PC-9 (cell line): ENCODE results near the gene SRL. TPM values are rescaled to one million over a fixed set of nuclear protein-coding genes. Genes with fewer than 3 reads are reported as not detected.

ENCODE experiments used
- BruUV-seq: library from RNA; stranded (reverse); fragments of 400-500 nt; replicated peaks from 2 replicates; lab custom pipeline; 2021; lab: Mats Ljungman, UMichigan
- CTCF ChIA-PET: fragments of 300-600 bp; sonication (Branson Sonifier 250); formaldehyde crosslinking; loops from one replicate; lab custom pipeline; 2022; ENCODE audit warnings: antibody characterized with exemption; lab: Charles Lee
- POLR2A ChIA-PET: fragments of 300-600 bp; sonication (Branson Sonifier 250); formaldehyde crosslinking; loops from one replicate; lab custom pipeline; 2022; ENCODE audit warnings: antibody characterized with exemption; ENCODE audit not compliant: unreplicated experiment; lab: Charles Lee
- DNase-seq, 2 experiments: peaks; one replicate each; pipeline versions ENCODE4 v3.0.0 to v3.0.0-alpha.2; 2015 to 2022; ENCODE audit warnings: mixed read lengths in 1 of 2
- H2AFZ ChIP-seq: fragments of 200-600 bp; sonication (generic); 2 replicates; pipeline ENCODE4 v1.8.1; 2017; ENCODE audit warnings: antibody characterized with exemption
- H3F3A ChIP-seq: fragments of 200-600 bp; sonication (generic); 2 replicates; pipeline ENCODE4 v1.8.1; 2017; ENCODE audit warnings: antibody characterized with exemption, mild to moderate bottlenecking, low read depth; ENCODE audit not compliant: insufficient read depth
- H3K27ac ChIP-seq: fragments of 200-600 bp; sonication (generic); 2 replicates; pipeline ENCODE4 v1.6.1; 2016; ENCODE audit warnings: mixed run types
- H3K27me3 ChIP-seq: fragments of 200-600 bp; sonication (generic); 2 replicates; pipeline ENCODE4 v1.6.1; 2016; ENCODE audit warnings: low read depth, mixed run types; ENCODE audit not compliant: insufficient read depth
- H3K36me3 ChIP-seq: fragments of 200-600 bp; sonication (generic); 2 replicates; pipeline ENCODE4 v1.6.1; 2016; ENCODE audit warnings: low read depth, mixed run types
- H3K4me1 ChIP-seq: fragments of 200-600 bp; sonication (generic); replicated peaks from 2 replicates; pipeline ENCODE4 v1.6.1; 2016; ENCODE audit warnings: mixed run types; ENCODE audit not compliant: insufficient read depth
- H3K4me2 ChIP-seq: fragments of 200-600 bp; sonication (generic); 2 replicates; pipeline ENCODE4 v1.6.1; 2017; ENCODE audit warnings: mixed run types
- H3K4me3 ChIP-seq: fragments of 200-600 bp; sonication (generic); 2 replicates; pipeline ENCODE4 v1.6.1; 2016; ENCODE audit warnings: mixed run types
- H3K79me2 ChIP-seq: fragments of 200-600 bp; sonication (generic); 2 replicates; pipeline ENCODE4 v1.6.1; 2017; ENCODE audit warnings: low read depth, mixed run types
- H3K9me2 ChIP-seq: fragments of 200-600 bp; sonication (generic); 2 replicates; pipeline ENCODE4 v1.8.1; 2017; ENCODE audit warnings: mild to moderate bottlenecking; ENCODE audit not compliant: insufficient read depth
- H3K9me3 ChIP-seq: fragments of 200-600 bp; sonication (generic); 2 replicates; pipeline ENCODE4 v1.8.1; 2016; ENCODE audit warnings: low read depth; ENCODE audit not compliant: insufficient read depth
- H4K20me1 ChIP-seq: fragments of 200-600 bp; sonication (generic); 2 replicates; pipeline ENCODE4 v1.8.1; 2017; ENCODE audit not compliant: insufficient read depth
- EZH2 ChIP-seq: fragments of 200-600 bp; sonication (generic); IDR thresholded peaks from 2 replicates; pipeline ENCODE4 v1.8.0; 2017; ENCODE audit warnings: antibody characterized with exemption, low read depth
- intact Hi-C: fragments of 100-400 bp; cut with micrococcal nuclease; formaldehyde crosslinking; loops from one replicate; pipeline ENCODE4 v1.10.0; 2022; ENCODE audit not compliant: unreplicated experiment
- total RNA-seq: library from RNA; stranded (reverse); gene quantifications from 2 replicates; pipeline ENCODE4 v1.2.3, GENCODE V29; 2021
- TF ChIP-seq, protein P1 (sequence below): fragments of 200-600 bp; sonication (generic); conservative IDR thresholded peaks from 2 replicates; pipeline ENCODE4 v1.6.1; 2017; ENCODE audit warnings: mixed run types, antibody characterized with exemption, mild to moderate bottlenecking, moderate library complexity

Gene SRL
- total RNA-seq, 1 experiment from 2014 or later, result not detected

DNA sequence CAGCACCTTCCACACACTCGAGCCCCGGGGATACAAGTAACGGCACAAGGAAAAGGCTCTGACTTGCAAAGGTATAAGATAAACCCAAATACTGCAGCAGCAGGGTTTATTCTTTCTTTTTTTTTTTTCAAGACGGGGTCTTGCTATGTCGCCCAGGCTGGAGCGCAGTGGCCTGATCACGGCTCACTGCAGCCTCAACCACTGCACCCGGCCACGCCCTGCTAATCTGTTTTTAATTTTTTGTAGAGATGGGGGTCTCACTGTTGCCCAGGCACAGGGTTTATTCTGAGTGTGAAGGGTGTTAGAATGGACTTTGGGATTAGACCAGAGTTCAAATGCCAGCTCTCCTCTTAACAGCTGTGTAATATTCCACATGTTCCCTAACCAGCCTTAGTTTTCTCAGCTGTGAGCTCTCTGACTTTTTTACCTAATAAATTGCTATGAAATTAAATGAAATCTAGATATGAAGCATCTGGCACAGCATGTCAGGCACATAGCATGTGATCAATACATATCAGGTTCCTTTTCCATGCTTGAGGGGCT is 63.3 kb downstream of the SRL start:
- Histone ChIP-seq H3K36me3 (no peaks in the 10 kb centered on the region), H3K27me3 (no peaks in the 10 kb centered on the region), H3K4me2 (peak overlapping the region; percentile 40), H4K20me1 (no peaks in the 10 kb centered on the region), H2AFZ (no peak overlapping the region), H3F3A (peaks cover 36% of the 10 kb centered on the region), H3K9me3 (no peaks in the 10 kb centered on the region), H3K4me3 (no peak overlapping the region), H3K79me2 (no peaks in the 10 kb centered on the region), H3K9me2 (no peaks in the 10 kb centered on the region), H3K27ac (peak overlapping the region; percentile 42), H3K4me1 (peaks cover 43% of the 10 kb centered on the region)
- no peak for TF ChIP-seq EZH2
- TF ChIP-seq, protein P1, sequence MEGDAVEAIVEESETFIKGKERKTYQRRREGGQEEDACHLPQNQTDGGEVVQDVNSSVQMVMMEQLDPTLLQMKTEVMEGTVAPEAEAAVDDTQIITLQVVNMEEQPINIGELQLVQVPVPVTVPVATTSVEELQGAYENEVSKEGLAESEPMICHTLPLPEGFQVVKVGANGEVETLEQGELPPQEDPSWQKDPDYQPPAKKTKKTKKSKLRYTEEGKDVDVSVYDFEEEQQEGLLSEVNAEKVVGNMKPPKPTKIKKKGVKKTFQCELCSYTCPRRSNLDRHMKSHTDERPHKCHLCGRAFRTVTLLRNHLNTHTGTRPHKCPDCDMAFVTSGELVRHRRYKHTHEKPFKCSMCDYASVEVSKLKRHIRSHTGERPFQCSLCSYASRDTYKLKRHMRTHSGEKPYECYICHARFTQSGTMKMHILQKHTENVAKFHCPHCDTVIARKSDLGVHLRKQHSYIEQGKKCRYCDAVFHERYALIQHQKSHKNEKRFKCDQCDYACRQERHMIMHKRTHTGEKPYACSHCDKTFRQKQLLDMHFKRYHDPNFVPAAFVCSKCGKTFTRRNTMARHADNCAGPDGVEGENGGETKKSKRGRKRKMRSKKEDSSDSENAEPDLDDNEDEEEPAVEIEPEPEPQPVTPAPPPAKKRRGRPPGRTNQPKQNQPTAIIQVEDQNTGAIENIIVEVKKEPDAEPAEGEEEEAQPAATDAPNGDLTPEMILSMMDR, result no peak
- intact Hi-C loops, result no loop called here
- POLR2A ChIA-PET, result interaction anchor here (0.8 kb wide), 1 partner anchor 10 kb away, joined by 3 read pairs; no protein-coding TSS in a partner anchor
- CTCF ChIA-PET, result no interaction called here
- no peak for DNase-seq
- BruUV-seq, result no TSS peak

DNA sequence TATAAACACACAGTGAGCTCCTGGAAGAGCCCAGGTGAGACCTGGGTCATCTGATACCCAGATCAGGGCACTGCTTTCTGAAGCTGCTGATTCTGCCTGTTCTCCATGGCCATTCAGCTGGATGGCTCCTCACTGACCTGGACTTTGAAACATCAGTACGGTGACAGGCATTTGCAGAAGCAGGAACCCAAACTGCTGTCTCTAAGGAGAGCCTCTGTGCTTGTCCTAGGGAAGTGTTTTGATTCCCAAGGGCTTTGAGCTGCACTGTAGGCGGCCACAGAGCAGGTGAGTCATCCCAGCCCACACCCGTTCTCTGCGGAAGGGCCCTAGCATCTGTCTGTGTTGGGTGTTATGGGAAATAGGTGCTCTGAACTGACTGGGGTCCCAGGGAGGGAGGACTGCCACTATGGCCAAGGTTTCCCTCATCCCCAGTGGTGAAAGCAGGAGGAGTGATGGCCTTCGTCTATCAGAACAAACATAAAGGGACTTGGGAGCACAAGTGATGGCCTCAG is 64.9 kb downstream of the SRL start:
- no peaks in the 10 kb centered on the region for H3K9me3 ChIP-seq
- peak overlapping the region; percentile 62 for H2AFZ ChIP-seq
- H3K4me1 ChIP-seq, result peaks cover 34% of the 10 kb centered on the region
- no peaks in the 10 kb centered on the region for H3K9me2 ChIP-seq
- DNase-seq, result peak; percentile 65 to 69
- H3K27ac ChIP-seq, result peak overlapping the region; percentile 69
- H3K4me2 ChIP-seq, result peak overlapping the region; percentile 76
- TF ChIP-seq, protein P1, result no peak
- no peaks in the 10 kb centered on the region for H4K20me1 ChIP-seq
- POLR2A ChIA-PET, result interaction anchor here (0.6 to 1.2 kb wide), 4 partner anchors 28 to 353 kb away, joined by 3 to 17 read pairs (median 9); no protein-coding TSS in a partner anchor
- H3K27me3 ChIP-seq, result no peaks in the 10 kb centered on the region
- CTCF ChIA-PET, result interaction anchor here (0.5 to 1.1 kb wide), 7 partner anchors 21 to 565 kb away, joined by 3 to 10 read pairs (median 4); no protein-coding TSS in a partner anchor
- intact Hi-C loops, result loop anchor here (2.0 kb wide), 1 partner anchor 40 kb away; no protein-coding TSS in a partner anchor
- no peaks in the 10 kb centered on the region for H3K79me2 ChIP-seq
- H3K4me3 ChIP-seq, result peak overlapping the region; percentile 36; the same call in 1 of the 2 replicates
- H3K36me3 ChIP-seq, result no peaks in the 10 kb centered on the region
- H3F3A ChIP-seq, result peaks cover 24% of the 10 kb centered on the region
- no TSS peak for BruUV-seq

DNA sequence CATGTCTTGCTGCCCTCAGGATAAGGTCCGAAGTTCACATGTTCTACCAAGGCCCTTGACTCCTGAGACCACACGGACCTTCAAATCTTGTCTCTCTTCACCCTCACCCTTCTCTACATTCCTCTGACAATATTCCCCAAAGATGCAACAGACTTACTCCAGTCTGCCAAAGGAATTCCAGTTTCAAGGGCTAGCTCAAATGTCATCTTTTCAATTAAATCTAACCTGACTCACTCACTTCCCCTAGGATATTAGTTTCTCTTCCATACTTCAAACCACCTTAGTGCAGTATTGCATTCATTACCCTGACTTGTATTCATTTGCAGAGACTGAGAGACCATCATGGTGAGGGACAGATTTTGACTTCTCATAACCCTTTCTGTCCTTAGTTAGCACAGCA is 66.0 kb downstream of the SRL start:
- H3K79me2 ChIP-seq, result no peaks in the 10 kb centered on the region
- ChIA-PET CTCF (no interaction called here), POLR2A (interaction anchor here (0.6 to 0.7 kb wide), 3 partner anchors 54 to 661 kb away, joined by 3 to 10 read pairs (median 3); no protein-coding TSS in a partner anchor)
- peaks cover 24% of the 10 kb centered on the region for H3F3A ChIP-seq
- no peak overlapping the region for H3K4me2 ChIP-seq
- H3K27me3 ChIP-seq, result no peaks in the 10 kb centered on the region
- H3K27ac ChIP-seq, result peak overlapping the region; percentile 69
- no peak for TF ChIP-seq EZH2
- TF ChIP-seq, protein P1, result no peak
- H3K4me3 ChIP-seq, result no peak overlapping the region
- H3K36me3 ChIP-seq, result no peaks in the 10 kb centered on the region
- intact Hi-C loops, result loop anchor here (2.0 kb wide), 1 partner anchor 39 kb away; no protein-coding TSS in a partner anchor
- H3K9me2 ChIP-seq, result no peaks in the 10 kb centered on the region
- BruUV-seq, result no TSS peak
- H3K4me1 ChIP-seq, result peaks cover 30% of the 10 kb centered on the region
- H4K20me1 ChIP-seq, result no peaks in the 10 kb centered on the region
- DNase-seq, result no peak
- H2AFZ ChIP-seq, result no peak overlapping the region
- H3K9me3 ChIP-seq, result no peaks in the 10 kb centered on the region
